RWPE2 (cell line): ENCODE results near the gene CEP152.

Source experiments
- ATAC-seq: fragments of 200-7000 bp; cut with Tn5 transposase; 3 replicates; pipeline ENCODE4 v1.9.1; 2021; ENCODE audit warnings: low read depth
- DNase-seq: peaks from one replicate; pipeline ENCODE4 v3.0.0-alpha.2; 2020; ENCODE audit warnings: low spot score
- H3K27ac ChIP-seq: fragments of 450-650 bp; 2 replicates; pipeline ENCODE4 v1.5.1; 2017; ENCODE audit warnings: mild to moderate bottlenecking; ENCODE audit not compliant: poor library complexity, severe bottlenecking
- H3K27me3 ChIP-seq: fragments of 250-450 bp; sonication (Bioruptor Pico); 2 replicates; pipeline ENCODE4 v1.5.1; 2021; ENCODE audit warnings: mild to moderate bottlenecking, moderate library complexity; ENCODE audit not compliant: insufficient read depth, poor library complexity, severe bottlenecking
- H3K36me3 ChIP-seq: fragments of 250-450 bp; sonication (Bioruptor Pico); 2 replicates; pipeline ENCODE4 v1.5.1; 2020; ENCODE audit warnings: low read depth, mild to moderate bottlenecking, moderate library complexity
- H3K4me1 ChIP-seq: fragments of 250-450 bp; sonication (Bioruptor Pico); 2 replicates; pipeline ENCODE4 v1.5.1; 2021; ENCODE audit warnings: mild to moderate bottlenecking, moderate library complexity; ENCODE audit not compliant: insufficient read depth, poor library complexity, severe bottlenecking
- H3K4me3 ChIP-seq: fragments of 250-450 bp; sonication (Bioruptor Pico); 2 replicates; pipeline ENCODE4 v1.5.1; 2021; ENCODE audit warnings: mild to moderate bottlenecking, moderate library complexity; ENCODE audit not compliant: severe bottlenecking
- H3K9me3 ChIP-seq: fragments of 250-450 bp; sonication (Bioruptor Pico); 2 replicates; pipeline ENCODE4 v1.5.1; 2021; ENCODE audit warnings: mild to moderate bottlenecking, moderate library complexity; ENCODE audit not compliant: severe bottlenecking
- TF ChIP-seq, protein P1 (sequence below): fragments of 450-650 bp; IDR thresholded peaks from one replicate; pipeline ENCODE4 v1.5.1; 2017; ENCODE audit warnings: mild to moderate bottlenecking, moderate library complexity; ENCODE audit not compliant: poor library complexity, severe bottlenecking

The CEP152 gene

DNA sequence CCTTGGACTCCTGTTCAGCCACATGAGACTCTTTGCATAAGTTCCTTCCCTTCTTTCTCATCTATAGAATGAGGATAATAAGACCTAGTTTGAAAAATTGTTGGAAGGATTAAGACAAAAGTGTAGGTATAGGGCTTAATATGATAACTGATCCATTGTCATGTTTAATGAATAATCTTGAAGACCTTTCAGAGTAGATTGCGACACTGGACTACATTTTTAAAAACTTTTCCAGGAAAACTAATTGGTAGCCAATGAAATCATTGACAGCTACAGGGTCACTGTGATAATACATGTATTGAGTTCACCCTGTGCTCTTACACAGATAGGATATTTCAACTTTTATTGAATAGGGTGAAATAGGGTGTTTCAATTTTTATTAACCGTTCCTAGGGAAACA lies 86.9 kb downstream of the CEP152 start:
- Histone ChIP-seq H3K36me3 (peaks cover 4% of the 10 kb centered on the region; the same call in 1 of the 2 replicates), H3K9me3 (no peaks in the 10 kb centered on the region), H3K27ac (peak overlapping the region; percentile 83), H3K4me1 (peaks cover 28% of the 10 kb centered on the region), H3K4me3 (no peak overlapping the region), H3K27me3 (no peaks in the 10 kb centered on the region)
- DNase-seq (no peak), ATAC-seq (no peak)
- TF ChIP-seq, protein P1, sequence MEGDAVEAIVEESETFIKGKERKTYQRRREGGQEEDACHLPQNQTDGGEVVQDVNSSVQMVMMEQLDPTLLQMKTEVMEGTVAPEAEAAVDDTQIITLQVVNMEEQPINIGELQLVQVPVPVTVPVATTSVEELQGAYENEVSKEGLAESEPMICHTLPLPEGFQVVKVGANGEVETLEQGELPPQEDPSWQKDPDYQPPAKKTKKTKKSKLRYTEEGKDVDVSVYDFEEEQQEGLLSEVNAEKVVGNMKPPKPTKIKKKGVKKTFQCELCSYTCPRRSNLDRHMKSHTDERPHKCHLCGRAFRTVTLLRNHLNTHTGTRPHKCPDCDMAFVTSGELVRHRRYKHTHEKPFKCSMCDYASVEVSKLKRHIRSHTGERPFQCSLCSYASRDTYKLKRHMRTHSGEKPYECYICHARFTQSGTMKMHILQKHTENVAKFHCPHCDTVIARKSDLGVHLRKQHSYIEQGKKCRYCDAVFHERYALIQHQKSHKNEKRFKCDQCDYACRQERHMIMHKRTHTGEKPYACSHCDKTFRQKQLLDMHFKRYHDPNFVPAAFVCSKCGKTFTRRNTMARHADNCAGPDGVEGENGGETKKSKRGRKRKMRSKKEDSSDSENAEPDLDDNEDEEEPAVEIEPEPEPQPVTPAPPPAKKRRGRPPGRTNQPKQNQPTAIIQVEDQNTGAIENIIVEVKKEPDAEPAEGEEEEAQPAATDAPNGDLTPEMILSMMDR, result no peak

DNA sequence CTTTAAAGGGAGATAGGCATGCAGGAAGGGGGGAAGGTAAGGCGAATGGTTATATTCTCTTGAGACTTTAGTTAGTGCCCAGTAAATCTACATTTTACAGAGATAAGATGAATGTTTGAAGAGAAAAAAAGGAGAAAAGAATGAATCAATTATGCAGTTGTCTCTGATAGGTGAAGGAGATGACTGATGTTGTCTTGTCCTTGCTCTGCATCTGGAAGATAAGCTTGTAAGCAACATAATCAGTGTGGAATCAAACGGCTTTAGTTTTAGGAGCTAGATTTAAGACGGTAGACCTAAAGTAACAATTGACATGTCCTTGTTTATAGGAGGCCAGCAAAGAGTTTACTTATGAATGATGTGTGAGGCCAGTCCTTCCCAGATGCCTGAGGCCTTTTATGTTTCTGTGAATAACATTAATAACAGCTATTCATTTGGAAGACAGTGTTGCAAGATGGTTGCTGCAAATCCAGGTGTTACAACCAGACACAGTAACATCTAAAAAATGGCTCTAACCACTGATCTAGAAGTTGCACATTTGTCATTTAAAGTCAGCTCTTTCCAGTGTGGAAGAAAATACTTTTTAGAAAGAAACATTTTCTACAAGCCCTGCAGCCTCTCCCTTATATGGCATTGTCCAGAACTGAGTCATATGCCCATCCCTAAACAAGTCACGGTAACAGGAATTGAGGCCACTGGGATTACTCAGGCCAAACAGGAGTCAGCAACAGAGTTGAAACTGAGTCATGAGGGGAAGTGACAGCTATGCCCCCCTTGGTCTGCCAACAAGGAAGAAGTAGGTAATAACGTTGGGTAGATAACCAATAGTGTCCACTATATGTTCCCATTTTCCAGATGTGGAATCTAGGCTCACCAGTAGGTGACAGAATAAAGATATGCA lies 87.9 kb downstream of the CEP152 start:
- Histone ChIP-seq H3K4me1 (peaks cover 28% of the 10 kb centered on the region), H3K27me3 (no peaks in the 10 kb centered on the region), H3K9me3 (no peaks in the 10 kb centered on the region), H3K4me3 (no peak overlapping the region), H3K27ac (peak overlapping the region; percentile 83), H3K36me3 (no peaks in the 10 kb centered on the region)
- TF ChIP-seq, protein P1, result no peak
- peak; percentile 98 for ATAC-seq
- peak; percentile 83 for DNase-seq

DNA sequence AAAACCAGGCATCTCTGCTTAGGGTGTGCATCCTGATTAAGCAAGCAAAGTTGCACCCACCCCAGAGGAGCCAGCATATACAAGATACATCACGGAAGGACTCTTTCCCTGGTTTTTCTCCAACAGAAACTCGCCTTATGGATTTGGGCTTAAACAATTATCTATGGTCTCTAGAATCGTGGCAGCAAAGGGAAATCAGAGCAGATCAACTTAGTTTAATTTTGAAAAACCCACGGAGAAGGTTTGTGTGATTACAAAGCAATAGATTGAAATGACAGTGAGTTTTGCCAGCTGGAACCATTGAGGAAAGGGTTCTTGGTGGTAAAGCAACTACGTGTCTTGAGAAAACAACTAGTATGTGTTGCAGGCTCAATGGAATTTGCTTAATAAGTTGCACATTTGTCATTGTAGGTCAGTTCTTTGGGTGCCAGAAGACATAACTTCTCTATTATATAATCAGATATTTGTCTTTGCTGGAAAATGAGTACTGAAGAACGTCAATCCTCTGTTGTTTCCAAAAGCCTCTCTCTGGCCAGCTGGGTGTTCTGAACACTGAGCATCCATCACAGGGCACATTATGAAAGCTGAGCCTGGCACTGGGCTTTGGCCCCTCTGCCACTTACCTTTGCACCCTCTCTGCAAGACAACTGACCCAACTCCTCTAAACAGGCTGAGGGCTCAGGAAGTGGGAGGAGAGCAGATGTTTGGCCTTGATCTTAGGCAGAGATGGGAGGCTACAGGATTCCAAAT lies 89.6 kb downstream of the CEP152 start:
- ATAC-seq (no peak), DNase-seq (no peak)
- H3K4me3 ChIP-seq, result no peak overlapping the region
- H3K27ac ChIP-seq, result no peak overlapping the region
- H3K36me3 ChIP-seq, result no peaks in the 10 kb centered on the region
- peaks cover 28% of the 10 kb centered on the region for H3K4me1 ChIP-seq
- H3K27me3 ChIP-seq, result no peaks in the 10 kb centered on the region
- no peaks in the 10 kb centered on the region for H3K9me3 ChIP-seq
- TF ChIP-seq, protein P1, result no peak

- no peak overlapping the region for H3K27ac ChIP-seq
- no peaks in the 10 kb centered on the region for H3K27me3 ChIP-seq
- no peak for DNase-seq
- no peak for ATAC-seq
- no peaks in the 10 kb centered on the region for H3K9me3 ChIP-seq
- no peaks in the 10 kb centered on the region for H3K36me3 ChIP-seq
- no peak overlapping the region for H3K4me3 ChIP-seq
- TF ChIP-seq, protein P1, result no peak
- peaks cover 28% of the 10 kb centered on the region for H3K4me1 ChIP-seq
Observed at GRCh38 chr15:48720646-48721045, 90.2 kb downstream of the CEP152 start.

GRCh38 chr15:48719668-48720067 lies 91.2 kb downstream of the CEP152 start:
- ATAC-seq (no peak), DNase-seq (no peak)
- Histone ChIP-seq H3K27me3 (no peaks in the 10 kb centered on the region), H3K36me3 (no peaks in the 10 kb centered on the region), H3K4me1 (peaks cover 28% of the 10 kb centered on the region), H3K4me3 (no peak overlapping the region), H3K27ac (no peak overlapping the region), H3K9me3 (no peaks in the 10 kb centered on the region)
- TF ChIP-seq, protein P1, result no peak
